Fibroblast of the conjunctiva (primary cell): Measurements from ENCODE around the gene THOP1.
"Not testable (repeated sequence)": the region's sequence is repeated elsewhere in the genome, so short reads cannot be mapped to it uniquely, and the experiment has no call there.

Source experiments
- DNase-seq: peaks from one replicate; pipeline ENCODE4 v3.0.0-alpha.2; 2010; ENCODE audit warnings: low read depth

The THOP1 gene

GRCh38 chr19:2782936-2783780 lies 2.1 kb upstream of the THOP1 start, which contains the start of gene SGTA:
Gene SGTA, minus strand, starts transcription at chr19:2783273. Its CDS starts 14,205 bp downstream, at chr19:2769068.
- DNase-seq: peak; percentile 97

GRCh38 chr19:2783781-2784145 lies 1.5 kb upstream of the THOP1 start:
- no peak for DNase-seq

- DNase-seq: no peak
These were observed 1.8 kb downstream of the THOP1 start for GRCh38 chr19:2787115-2787514.

DNA sequence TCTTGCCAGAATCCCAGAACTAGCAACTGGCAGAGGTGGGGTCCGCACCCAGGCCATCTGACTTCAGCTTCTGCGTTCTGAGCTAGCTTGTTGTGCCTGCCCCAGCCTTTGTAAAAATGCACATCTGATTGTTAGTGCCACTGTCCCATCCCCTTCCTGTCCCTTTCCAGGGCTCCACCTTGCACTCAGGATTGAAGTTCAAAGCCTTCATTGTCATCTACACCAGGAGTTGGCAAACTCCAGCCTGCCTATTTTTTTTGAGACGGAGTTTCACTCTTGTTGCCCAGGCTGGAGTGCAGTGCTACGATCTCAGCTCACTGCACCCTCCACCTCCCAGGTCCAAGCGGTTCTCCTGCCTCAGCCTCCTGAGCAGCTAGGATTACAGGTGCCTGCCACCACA lies 2.9 kb downstream of the THOP1 start:
- DNase-seq: no peak

DNA sequence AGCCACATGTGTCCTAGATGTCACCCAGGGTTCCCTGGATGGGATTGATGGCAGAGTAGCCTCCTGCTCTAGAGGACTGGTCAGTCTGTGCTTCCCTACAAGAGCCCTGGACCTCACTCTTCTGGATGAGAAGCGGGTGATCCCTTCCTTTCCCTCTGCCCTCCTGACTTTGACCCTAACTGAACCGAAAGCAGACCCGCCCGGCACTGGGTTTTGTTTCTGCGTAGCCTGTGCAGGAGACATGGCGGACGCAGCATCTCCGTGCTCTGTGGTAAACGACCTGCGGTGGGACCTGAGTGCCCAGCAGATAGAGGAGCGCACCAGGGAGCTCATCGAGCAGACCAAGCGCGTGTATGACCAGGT lies 4.9 kb downstream of the THOP1 start:
- DNase-seq: no peak

- DNase-seq: no peak
These were observed 5.4 kb downstream of the THOP1 start for GRCh38 chr19:2790557-2791271.

DNA sequence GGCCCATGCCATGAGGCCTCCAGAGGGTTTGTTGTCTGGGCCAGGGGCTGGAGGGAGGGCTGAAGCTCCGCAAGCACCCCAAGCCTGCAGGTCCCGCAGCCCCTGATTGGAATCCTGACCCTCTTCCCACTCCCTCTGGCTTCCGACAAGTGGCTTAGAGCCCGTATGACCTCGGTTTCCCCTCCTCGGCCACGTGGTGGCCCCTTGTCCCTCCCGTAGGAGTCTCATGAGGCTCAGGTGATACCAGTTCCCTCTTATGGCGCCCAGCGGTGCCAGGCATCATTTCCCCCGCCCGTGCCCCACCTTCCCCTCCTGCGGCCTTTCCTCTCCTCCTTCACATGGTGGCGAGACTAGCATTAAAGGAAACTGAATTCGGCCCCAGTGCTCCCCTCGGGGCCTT lies 6.1 kb downstream of the THOP1 start:
- no peak for DNase-seq

DNA sequence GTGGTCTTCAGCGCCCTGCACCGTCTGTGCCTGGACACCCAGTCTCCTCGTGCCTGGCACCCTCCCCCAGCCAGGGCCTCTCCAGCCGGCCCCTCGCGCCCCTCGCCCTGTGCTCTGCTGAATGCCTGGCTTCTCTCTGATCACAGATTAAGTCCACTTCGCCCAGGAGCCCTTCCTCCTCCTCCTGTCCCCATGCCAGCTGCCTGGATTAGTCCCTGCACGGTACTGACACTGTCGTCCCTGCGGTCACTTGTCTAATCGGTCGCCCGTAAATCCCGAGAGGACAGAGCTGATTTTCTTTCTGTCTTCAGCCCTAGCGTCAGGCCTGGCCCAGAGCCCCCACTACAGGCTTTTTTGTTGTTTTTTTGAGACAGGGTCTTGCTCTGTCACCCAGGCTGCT lies 6.6 kb downstream of the THOP1 start:
- no peak for DNase-seq

- DNase-seq: not testable (repeated sequence)
These were observed 7.4 kb downstream of the THOP1 start for GRCh38 chr19:2792666-2793065.

DNA sequence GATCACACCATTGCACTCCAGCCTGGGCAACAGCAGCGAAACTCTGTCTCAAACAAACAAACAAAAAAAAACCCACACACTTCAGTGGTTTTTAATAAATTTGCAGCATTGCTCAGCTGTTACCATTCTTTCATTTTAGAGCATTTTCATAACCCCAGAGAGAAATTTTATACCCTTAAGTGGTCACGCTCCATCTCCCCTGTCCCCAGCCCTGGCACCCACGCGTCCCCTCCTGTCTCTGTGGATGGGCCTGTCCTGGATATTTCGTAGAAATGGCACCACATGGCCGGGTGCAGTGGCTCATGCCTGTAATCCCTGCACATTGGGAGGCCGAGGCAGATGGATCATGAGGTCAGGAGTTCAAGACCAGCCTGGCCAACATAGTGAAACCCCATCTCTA lies 7.8 kb downstream of the THOP1 start:
- DNase-seq: no peak

DNA sequence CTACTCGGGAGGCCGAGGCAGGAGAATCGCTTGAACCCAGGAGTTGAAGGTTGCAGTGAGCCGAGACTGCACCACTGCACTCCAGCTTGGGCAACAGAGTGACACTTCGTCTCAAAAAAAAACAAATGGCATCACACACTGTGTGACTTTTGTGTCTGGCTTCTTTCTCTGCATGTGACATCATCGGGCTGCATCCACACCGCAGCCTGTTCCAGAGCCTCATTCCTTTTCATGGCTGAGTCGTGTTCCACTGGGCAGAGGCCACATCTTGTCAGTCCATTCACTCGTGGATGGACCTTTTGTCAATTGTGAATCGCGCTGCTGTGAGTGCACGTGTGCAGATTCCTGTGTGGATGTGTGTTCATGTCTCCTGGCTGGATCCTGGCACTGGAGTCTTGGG lies 8.3 kb downstream of the THOP1 start:
- no peak for DNase-seq

DNA sequence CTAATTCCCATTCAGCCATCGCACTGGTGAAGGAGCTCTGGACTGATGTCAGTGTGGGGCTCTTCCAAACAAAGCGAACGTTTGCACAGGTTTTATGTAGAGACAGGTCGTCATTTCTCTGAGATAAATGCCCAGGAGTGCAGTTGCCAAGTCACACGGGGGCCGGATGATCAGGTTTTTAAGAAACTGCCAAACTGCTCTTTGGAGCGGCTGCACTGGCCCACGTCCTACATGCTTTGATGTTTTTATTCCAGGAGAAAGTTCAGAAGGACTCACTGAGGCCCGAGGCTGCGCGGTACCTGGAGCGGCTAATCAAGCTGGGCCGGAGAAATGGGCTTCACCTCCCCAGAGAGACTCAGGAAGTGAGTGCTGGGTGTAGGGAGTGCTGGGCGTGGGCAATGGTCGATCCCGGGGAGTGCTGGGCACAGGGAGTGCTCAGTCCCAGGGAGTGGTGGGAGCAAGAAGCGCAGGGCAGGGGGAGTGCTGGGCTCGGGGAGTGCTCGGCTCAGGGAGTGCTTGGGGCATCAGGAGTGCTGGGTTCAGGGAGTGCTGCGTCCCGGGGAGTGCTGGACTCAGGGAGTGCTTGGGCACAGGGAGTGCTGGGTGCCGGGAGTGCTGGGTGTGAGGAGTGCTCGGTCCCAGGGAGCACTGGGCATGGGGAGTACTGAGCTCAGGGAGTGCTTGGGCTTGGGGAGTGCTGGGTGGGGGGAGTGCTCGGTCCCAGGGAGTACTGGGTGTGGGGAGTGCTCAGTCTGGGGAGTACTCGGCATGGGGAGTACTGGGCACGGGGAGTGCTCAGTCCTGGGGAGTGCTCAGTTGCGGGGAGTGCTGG lies 10.7 kb downstream of the THOP1 start:
- DNase-seq: no peak

GRCh38 chr19:2796659-2797266 lies 11.5 kb downstream of the THOP1 start:
- DNase-seq: no peak

- DNase-seq: no peak
These were observed 12.0 kb downstream of the THOP1 start for GRCh38 chr19:2797280-2797679.

- DNase-seq: no peak
These were observed 12.9 kb downstream of the THOP1 start for GRCh38 chr19:2798158-2798685.

DNA sequence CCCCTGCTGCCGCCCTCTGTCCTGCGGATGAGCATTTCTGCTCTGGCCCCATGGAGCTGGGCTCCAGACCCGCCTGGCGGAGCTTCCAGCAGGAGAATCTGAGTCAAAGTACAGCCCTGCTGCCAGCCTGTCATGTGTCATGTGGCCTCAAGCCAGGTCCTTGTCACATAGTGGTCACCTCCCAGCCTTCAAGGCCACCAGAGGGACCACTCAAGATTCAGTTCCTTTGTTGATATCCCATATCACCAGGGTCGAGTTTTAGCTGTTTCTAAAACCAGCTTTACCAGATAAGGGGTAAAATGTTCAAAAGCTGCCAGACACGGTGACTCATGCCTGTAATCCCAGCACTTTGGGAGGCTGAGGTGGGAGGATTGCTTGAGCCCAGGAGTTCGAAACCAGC lies 13.4 kb downstream of the THOP1 start:
- no peak for DNase-seq

GRCh38 chr19:2799273-2800020 lies 14.1 kb downstream of the THOP1 start:
- no peak for DNase-seq

DNA sequence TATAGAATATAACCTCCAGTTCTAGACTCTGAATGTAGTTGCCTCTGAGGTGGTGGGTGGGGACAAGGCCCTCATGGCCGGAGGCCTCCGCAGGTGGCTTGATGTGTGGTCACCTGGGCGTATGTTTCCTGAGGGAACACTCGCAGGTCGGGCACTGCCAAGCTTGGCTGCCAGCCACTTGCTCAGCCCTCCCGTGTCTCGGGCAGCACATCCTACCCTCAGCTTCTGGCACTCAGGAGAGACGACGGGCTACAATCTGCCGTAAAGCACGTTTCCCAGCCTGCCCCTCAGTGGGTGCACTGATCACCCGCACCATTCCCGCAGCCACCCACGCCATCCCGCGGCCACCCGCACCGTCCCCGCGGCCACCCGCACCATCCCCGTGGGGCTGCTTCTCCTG lies 15.2 kb downstream of the THOP1 start:
- DNase-seq: no peak

GRCh38 chr19:2802826-2803225 lies 17.5 kb downstream of the THOP1 start:
- no peak for DNase-seq

DNA sequence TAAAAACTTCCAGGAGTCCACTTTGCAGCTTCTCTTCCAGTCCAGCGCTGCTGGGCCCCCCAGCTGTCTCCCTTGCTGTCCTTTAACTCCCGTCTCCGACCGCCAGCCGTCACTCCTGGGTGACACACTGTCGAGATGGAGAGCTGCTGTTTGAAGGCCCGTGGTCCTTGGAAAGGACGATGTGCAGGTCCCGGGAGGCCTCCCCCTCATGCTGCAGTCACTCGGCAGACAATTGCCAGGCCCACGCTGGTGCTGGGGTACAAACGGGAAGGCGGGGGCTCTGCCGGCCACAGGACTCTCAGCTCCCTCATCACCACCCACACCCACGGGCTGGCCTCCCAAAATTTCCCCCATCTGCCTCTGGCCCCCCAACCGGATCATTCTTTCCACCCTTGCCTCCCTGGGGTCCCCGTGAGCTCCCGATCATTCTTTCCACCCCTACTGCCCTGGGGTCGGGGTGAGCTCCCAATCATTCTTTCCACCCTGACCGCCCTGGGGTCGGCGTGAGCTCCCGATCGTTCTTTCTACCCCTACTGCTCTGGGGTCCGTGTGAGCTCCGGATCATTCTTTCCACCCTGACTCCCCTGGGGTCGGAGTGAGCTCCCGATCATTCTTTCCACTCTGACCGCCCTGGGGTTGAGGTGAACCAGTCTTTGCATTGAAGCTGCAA lies 18.3 kb downstream of the THOP1 start:
- DNase-seq: no peak
